Kidney glomerular epithelial cell (primary cell): ENCODE results near the gene CDK14.

Source experiments
- DNase-seq: peaks from one replicate; lab custom pipeline; 2025; lab: John Stamatoyannopoulos, UW

The CDK14 gene

GRCh38 chr7:91005841-91006240 lies 409.7 kb downstream of the CDK14 start:
- DNase-seq = no peak

GRCh38 chr7:91007371-91007770 lies 411.2 kb downstream of the CDK14 start:
- no peak for DNase-seq

GRCh38 chr7:91013078-91013477 lies 417.0 kb downstream of the CDK14 start:
- DNase-seq = no peak

GRCh38 chr7:91019686-91020385 lies 423.7 kb downstream of the CDK14 start:
- DNase-seq = no peak

GRCh38 chr7:91020636-91021385 lies 424.7 kb downstream of the CDK14 start:
- DNase-seq = no peak

GRCh38 chr7:91021956-91022355 lies 425.8 kb downstream of the CDK14 start:
- no peak for DNase-seq

GRCh38 chr7:91025906-91026390 lies 429.8 kb downstream of the CDK14 start:
- no peak for DNase-seq

- no peak for DNase-seq
These were observed 433.6 kb downstream of the CDK14 start for GRCh38 chr7:91029688-91030087.

- no peak for DNase-seq
These were observed 434.7 kb downstream of the CDK14 start for GRCh38 chr7:91030680-91031380.

- DNase-seq = no peak
These were observed 435.6 kb downstream of the CDK14 start for GRCh38 chr7:91031757-91032156.

GRCh38 chr7:91033574-91033973 lies 437.5 kb downstream of the CDK14 start:
- DNase-seq = no peak

- no peak for DNase-seq
These were observed 438.6 kb downstream of the CDK14 start for GRCh38 chr7:91034459-91035368.

- DNase-seq = no peak
These were observed 442.9 kb downstream of the CDK14 start for GRCh38 chr7:91039033-91039432.

GRCh38 chr7:91041141-91041540 lies 445.0 kb downstream of the CDK14 start:
- DNase-seq = no peak

GRCh38 chr7:91041901-91042484 lies 445.9 kb downstream of the CDK14 start:
- DNase-seq = no peak

- DNase-seq = no peak
These were observed 447.1 kb downstream of the CDK14 start for GRCh38 chr7:91043186-91043585.

- no peak for DNase-seq
These were observed 448.0 kb downstream of the CDK14 start for GRCh38 chr7:91043924-91044645.

- DNase-seq = no peak
These were observed 449.5 kb downstream of the CDK14 start for GRCh38 chr7:91045606-91046005.

- no peak for DNase-seq
These were observed 450.4 kb downstream of the CDK14 start for GRCh38 chr7:91046322-91047089.

- no peak for DNase-seq
These were observed 451.5 kb downstream of the CDK14 start for GRCh38 chr7:91047636-91048035.
